T-helper 9 cell (primary cell): ENCODE data around the gene WASF3.
"Not testable (repeated sequence)": the region's sequence is repeated elsewhere in the genome, so short reads cannot be mapped to it uniquely, and the experiment has no call there.

Experiments
- DNase-seq: peaks from one replicate; pipeline ENCODE4 v3.0.0-alpha.2; 2020

WASF3 gene

DNA sequence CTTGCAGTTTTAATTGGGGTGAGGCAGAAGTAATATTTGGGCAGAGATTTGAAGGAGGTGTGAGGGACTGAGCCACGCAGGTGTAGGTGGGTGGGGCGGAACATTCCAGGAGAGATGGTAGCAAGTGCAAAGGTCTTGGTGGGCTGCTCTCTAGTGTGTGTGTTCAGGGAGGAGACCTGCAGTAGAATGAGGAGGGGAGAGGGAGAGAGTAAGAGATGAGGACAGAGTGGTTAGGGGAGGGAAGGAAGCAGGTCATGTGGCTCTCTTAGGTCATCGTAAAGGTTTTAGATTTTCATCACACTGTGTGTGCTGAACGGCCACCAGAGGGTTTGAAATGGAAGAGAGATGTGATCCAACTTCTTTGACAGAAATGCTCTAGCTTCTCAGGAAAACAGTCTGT is 33.5 kb downstream of the WASF3 start:
- DNase-seq, result no peak

- no peak for DNase-seq
Observed at GRCh38 chr13:26591672-26592071, 34.2 kb downstream of the WASF3 start.

- no peak for DNase-seq
Observed at GRCh38 chr13:26593661-26594060, 36.2 kb downstream of the WASF3 start.

GRCh38 chr13:26594363-26594762 is 36.9 kb downstream of the WASF3 start:
- no peak for DNase-seq

- DNase-seq, result no peak
Observed at GRCh38 chr13:26596458-26596857, 39.0 kb downstream of the WASF3 start.

DNA sequence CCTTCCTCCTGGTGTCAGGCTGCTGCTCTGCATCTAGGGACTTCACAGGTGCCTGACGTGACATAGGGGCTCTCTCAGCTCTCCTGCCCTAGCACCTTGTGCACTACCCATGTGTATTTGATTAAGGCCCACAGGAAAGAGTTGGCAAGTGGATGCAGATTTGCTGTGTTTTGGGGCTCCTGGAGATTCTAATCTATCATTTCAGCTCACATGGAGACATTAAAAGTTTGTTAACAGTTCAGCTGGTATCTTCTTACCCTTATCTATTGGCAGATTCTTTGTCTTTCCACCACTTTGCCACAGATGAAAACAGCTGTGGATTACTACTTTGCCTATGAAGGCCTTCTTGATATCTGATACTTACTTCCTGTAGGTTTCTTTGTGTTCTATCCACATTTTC is 41.9 kb downstream of the WASF3 start:
- DNase-seq, result no peak

DNA sequence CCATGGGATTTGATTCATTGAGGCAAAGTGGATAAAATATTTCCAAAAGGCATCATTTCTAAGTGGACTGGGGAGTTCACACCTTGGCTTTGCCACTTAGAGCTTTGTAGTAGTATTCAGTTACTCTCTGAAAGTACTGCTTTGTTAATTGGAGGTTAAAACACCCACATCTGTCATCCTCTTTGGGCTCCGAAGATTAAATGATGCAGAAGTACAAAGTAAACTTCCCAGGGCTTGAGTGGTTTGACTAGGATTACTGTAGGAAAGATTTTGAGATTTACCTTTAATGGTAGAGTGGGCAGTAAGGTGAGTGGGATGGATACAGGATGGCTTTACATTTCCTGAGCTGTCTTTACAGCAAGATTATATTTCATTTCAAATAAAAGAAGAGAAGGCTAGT is 42.4 kb downstream of the WASF3 start:
- no peak for DNase-seq

GRCh38 chr13:26600343-26600742 is 42.9 kb downstream of the WASF3 start:
- no peak for DNase-seq

GRCh38 chr13:26601669-26602068 is 44.2 kb downstream of the WASF3 start:
- no peak for DNase-seq

DNA sequence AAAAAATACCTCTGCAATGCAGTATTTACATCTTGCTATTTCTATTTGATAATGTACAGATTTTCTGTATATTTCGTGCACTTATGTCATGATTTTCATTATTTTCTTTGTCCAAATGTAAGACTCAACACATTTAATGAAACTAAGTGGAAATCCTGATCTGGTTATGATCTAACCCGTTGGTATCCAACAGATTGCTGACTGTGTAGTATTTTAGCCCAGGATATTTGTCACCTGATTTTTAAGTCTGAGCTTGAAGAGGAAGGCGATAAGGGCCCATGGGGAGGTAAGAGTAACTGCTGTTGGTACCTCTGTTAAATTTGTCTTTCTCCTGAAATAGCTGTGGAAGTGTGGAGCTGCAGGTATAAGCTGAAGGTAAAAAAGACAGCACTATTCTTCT is 45.3 kb downstream of the WASF3 start:
- no peak for DNase-seq

DNA sequence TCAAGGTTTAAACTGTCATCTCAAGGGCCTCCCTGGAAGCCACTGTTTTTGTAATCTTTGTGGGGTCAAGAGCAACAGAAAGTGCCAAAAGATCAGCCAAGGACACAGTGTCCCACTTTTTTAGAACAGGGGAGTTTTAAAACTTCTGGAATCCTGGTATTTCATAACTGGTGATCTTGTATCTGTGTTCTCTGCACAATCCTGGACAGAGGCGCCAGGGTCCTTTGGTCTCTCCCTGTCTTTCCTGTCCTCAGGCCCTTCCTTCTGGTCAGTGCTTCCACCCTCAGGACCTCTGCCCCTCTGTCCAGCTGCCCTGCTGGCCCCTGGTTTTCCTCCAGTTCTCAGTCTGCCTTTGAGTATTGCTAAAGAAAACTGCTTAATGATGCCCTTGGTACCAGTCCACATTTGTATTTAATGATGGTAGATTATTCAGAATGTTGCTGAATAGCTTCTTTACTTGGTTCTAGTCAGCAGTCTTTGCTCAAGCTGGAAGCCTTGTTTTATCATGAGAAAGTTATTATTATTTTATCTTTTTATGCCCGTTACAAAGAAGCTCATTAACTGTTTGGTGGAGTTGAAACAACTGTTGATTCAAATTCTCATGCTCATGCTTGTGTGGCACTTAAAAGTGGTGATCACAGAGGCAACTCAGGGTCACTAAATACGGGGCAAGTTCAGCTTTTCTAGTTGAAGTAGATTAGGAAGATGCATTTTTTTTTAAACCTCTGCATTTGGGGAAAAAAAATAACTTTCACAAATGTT is 47.5 kb downstream of the WASF3 start:
- DNase-seq, result no peak

GRCh38 chr13:26605845-26606244 is 48.4 kb downstream of the WASF3 start:
- DNase-seq, result no peak

DNA sequence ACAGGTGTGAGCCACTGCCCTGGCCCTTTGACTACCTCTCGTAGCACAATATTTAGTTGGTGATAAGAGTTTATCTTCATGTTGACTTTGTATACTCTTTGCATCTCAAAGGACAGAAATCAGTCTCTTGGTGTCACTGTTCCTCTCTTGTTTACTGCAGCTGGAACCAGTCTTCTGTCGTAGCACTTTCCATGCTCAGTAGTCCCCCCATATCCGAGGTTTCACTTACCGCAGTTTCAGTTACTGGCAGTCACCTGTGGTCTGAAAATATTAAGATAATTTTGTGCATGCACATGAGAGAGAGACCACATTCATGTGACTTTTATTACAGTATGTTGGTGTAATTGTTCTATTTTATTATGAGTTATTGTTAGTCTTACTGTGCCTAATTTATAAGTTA is 49.1 kb downstream of the WASF3 start:
- no peak for DNase-seq

- no peak for DNase-seq
Observed at GRCh38 chr13:26614721-26615120, 57.2 kb downstream of the WASF3 start.

GRCh38 chr13:26616126-26616525 is 58.6 kb downstream of the WASF3 start:
- no peak for DNase-seq

DNA sequence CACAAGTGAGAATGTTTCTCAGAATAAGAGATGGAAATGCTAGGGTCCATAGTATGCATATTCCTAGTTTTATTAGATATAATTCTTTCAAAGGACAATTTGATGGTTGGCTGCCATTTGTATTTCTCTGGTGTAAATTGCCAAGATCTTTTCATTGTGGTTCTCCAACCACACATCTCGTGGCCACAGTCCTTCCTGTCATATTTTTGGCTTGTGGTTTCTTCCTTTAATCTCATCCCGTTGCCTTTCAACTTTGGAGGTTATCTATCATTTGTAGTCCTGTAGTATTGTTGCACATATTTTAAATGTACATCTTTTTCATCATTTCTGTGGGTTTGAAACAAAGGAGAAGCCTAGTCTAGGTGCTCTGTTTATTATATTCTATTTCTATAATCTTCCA is 61.2 kb downstream of the WASF3 start:
- no peak for DNase-seq

DNA sequence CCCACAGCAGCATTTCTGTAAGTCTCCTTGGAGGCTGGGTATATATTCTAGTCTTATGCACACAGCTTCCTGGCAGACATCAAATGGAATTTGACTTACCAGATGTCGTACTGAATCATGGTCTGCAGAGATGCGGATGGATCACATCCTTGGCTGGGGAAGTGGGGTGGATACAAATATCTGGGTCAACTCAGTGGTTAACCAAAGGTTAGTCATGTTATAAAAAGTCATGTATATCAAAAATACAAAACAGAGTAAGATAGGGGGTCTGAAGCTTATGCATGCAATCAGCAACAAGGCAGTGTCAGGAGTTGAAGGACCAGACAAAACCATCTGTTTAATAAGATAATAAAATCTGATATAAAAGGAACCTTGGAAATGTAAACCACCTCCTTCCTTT is 61.9 kb downstream of the WASF3 start:
- no peak for DNase-seq

DNA sequence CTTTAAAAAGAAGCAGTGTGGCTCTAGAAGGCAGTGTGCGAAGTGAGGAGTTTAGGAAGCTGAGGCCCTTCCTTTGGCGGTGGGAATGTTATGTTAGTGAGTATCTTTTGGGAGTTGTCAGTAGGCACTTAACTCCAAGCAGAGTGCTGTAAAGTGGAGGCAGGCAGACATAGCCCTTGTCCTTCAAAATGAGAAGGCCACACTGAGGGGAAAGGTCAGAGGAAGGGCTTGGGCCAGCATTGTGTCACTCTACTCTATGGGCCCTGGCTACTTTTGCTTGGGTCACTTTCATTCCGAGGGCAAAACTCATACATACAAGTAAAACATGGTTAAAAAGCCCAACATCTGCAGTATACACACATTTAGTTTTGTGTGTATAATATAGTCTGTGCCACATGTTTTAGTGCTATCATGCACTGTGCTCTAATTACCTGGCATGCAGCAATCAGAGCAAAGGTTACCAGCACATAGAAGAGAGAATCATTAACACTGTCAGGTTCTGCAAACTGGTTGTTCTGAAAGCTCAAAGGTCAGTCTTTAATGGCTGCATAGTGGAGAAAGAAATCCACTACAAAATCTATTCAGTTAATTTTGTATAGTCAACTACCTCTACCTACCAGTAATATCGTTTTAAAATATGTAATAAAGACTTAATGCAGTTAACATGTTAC is 64.4 kb downstream of the WASF3 start:
- DNase-seq, result no peak

DNA sequence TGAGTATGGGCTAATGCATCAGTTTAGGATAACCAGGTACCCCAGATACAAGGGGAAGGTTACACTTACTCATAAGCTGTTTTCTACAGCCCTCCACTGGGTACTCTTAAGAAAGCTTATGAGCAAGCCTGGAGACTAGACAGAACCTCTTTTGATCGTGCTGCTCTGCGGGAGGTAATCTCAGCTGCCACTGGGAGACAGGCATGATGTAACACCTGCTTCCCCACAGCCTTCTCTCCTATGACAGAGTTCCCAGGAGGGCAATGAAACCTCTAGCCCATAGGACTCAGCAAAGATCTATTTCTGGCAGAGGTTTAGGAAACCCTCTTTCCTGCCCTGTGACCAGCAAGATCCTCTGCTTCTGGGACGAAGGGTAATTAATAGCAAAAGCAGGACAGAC is 65.6 kb downstream of the WASF3 start:
- DNase-seq, result no peak

DNA sequence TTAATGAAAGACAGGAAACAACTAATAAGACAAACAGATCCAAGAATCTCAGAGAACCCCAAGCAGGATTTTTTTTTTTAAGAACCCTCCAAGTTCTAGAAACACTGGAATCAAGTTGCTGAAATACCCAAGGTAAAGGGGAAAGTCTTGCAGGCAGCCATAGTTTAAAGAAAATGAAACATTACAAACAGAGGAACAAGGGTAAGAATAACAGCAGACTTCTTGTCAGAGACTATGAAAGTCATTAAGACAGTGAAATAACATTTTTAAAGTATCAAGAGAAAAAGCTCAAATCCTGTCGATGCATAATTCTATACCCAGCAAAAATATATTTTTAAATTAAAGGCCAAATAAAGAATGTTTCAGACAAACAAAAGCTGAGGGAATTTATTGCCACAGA is 67.1 kb downstream of the WASF3 start:
- no peak for DNase-seq

- DNase-seq, result no peak
Observed at GRCh38 chr13:26626271-26626670, 68.8 kb downstream of the WASF3 start.

- no peak for DNase-seq
Observed at GRCh38 chr13:26628706-26629105, 71.2 kb downstream of the WASF3 start.

DNA sequence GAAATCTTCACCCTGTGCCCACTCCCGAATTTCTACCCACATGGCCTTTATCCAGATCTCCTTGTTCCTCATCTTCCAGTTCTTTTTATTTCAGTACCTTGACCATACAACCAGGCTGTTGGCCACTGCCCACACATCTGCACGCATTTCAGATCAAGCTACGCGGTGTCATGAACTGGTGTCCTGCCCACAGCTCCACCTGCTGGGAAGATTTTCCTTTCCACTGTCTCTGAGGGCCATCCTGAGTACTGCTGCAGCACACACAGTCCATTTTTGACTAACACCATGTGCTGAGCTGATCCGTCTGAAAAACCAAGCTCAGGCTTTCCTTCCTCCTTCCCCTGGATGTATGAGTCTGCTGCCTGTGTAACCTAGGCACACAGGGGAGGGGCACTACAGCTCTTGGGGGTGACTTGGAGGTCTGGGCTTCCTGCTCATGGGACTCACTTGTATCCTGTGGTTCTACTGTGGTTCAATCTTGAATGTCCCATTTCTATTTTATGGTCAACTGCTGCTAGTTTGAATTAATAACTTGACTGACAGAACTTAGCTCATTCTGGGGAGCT is 71.9 kb downstream of the WASF3 start:
- DNase-seq, result no peak

DNA sequence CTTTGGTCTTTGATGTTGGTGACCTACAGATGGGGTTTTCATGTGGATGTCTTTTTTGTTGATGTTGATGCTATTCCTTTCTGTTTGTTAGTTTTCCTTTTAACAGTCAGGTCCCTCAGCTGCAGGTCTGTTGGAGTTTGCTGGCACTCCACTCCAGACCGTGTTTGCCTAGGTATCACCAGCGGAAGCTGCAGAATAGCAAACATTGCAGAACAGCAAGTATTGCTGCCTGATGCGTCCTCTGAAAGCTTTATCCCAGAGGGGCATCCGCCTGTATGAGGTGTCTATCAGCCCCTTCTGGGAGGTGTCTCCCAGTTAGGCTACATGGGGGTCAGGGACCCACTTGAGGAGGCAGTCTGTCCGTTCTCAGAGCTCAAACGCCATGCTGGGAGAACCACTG is 78.2 kb downstream of the WASF3 start:
- not testable (repeated sequence) for DNase-seq
